BLaER1 treated with 17β-estradiol and CSF1 and Interleukin-3, amounts not matched to agents 10 nM and 100 nM (cell line): ENCODE results near the gene LTC4S.

Source experiments
- H3K27ac ChIP-seq, 11 experiments: shearing (Covaris generic); formaldehyde crosslinking; 2 replicates each; pipeline ENCODE4 v1.8.1; 2022
- H3K27me3 ChIP-seq, 11 experiments: shearing (Covaris generic); formaldehyde crosslinking; 2 replicates each; pipeline ENCODE4 v1.8.1; 2022
- H3K36me3 ChIP-seq, 11 experiments: shearing (Covaris generic); formaldehyde crosslinking; 2 replicates each; pipeline ENCODE4 v1.8.1; 2022
- H3K4me1 ChIP-seq, 10 experiments: shearing (Covaris generic); formaldehyde crosslinking; 2 replicates each; pipeline ENCODE4 v1.8.1; 2022
- H3K4me2 ChIP-seq, 11 experiments: shearing (Covaris generic); formaldehyde crosslinking; 2 replicates each; pipeline ENCODE4 v1.8.1; 2022
- H3K4me3 ChIP-seq, 10 experiments: shearing (Covaris generic); formaldehyde crosslinking; 2 replicates each; pipeline ENCODE4 v1.8.1; 2022
- H3K9ac ChIP-seq, 11 experiments: shearing (Covaris generic); formaldehyde crosslinking; 2 replicates each; pipeline ENCODE4 v1.8.1; 2022
- H3K9me3 ChIP-seq, 11 experiments: shearing (Covaris generic); formaldehyde crosslinking; replicated peaks in 1 of 11; 2 replicates each; pipeline ENCODE4 v1.8.1; 2022
- H4K20me1 ChIP-seq, 11 experiments: shearing (Covaris generic); formaldehyde crosslinking; 2 replicates each; pipeline ENCODE4 v1.8.1; 2022
- Cebpa-rat ChIP-seq, 11 experiments: shearing (Covaris generic); IDR thresholded peaks; 2 replicates each; pipeline ENCODE4 v1.8.1; 2022

The LTC4S gene

GRCh38 chr5:179827680-179828079, 33.9 kb downstream of the LTC4S start:
- H3K36me3 ChIP-seq, result peaks cover 94 to 100% (median 98%) of the 10 kb centered on the region in 11 experiments
- TF ChIP-seq Cebpa-rat (IDR thresholded peaks at IDR 0.05), result no peak
- H3K9ac ChIP-seq, result peak overlapping the region in 7 of 11 experiments; percentile 21 to 58 (median 46); a peak in 8 of 22 replicates
- H3K4me2 ChIP-seq, result peak overlapping the region; percentile 10 to 99 (median 35); a peak in 17 of 22 replicates
- peaks cover 39 to 100% (median 66%) of the 10 kb centered on the region in 11 experiments for H4K20me1 ChIP-seq
- H3K9me3 ChIP-seq, result peaks cover 0 to 30% (median 25%) of the 10 kb centered on the region in 11 experiments; a peak in 15 of 22 replicates
- no peak overlapping the region for H3K4me3 ChIP-seq
- peaks cover 17 to 66% (median 26%) of the 10 kb centered on the region in 10 experiments; a peak in 19 of 20 replicates for H3K4me1 ChIP-seq
- H3K27ac ChIP-seq, result peak overlapping the region in 7 of 11 experiments; percentile 29 to 60 (median 48); a peak in 11 of 22 replicates
- no peaks in the 10 kb centered on the region for H3K27me3 ChIP-seq

DNA sequence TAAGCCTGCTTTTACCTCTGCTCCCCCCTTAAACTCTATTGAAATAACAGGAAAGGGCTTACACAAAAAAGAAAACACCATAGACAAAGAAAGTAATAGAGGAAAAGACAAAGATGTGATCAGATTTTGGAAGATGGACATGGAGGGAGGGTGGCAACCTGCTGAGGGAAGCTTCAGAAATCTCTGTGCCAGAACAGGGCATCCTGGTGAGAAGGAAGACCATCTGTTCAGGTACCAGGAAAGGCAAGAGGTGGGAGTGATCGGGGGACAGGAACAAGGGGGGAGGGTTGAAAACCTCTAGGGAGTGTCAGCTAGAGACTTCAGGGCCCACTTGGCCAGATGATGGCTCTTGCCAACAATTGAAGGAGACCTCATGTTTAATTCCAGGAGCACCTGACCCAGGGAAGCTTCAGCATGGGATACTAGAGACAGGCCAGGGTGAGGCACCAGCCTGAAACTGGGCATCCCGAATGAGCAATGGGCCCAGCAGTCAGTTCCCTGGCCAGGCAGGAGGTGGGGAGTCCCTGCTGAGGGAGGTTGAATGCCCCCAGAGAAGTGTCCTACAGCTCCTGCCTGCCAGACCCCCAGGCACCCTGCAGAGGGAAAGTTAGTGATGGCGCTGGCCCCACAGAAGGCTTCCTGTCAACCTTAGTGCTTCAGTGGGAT, 35.1 kb downstream of the LTC4S start:
- H3K4me1 ChIP-seq, result peaks cover 13 to 54% (median 20%) of the 10 kb centered on the region in 10 experiments; a peak in 19 of 20 replicates
- peaks cover 0 to 42% (median 37%) of the 10 kb centered on the region in 11 experiments; a peak in 17 of 22 replicates for H3K9me3 ChIP-seq
- peaks cover 27 to 100% (median 64%) of the 10 kb centered on the region in 11 experiments for H4K20me1 ChIP-seq
- peak overlapping the region in 1 of 11 experiments; percentile 1; a peak in 1 of 22 replicates for H3K27ac ChIP-seq
- H3K9ac ChIP-seq, result peak overlapping the region in 2 of 11 experiments; percentile 17 to 28; a peak in 2 of 22 replicates
- peaks cover 94 to 100% (median 98%) of the 10 kb centered on the region in 11 experiments for H3K36me3 ChIP-seq
- TF ChIP-seq Cebpa-rat (IDR thresholded peaks at IDR 0.05), result no peak
- no peaks in the 10 kb centered on the region for H3K27me3 ChIP-seq
- H3K4me3 ChIP-seq, result no peak overlapping the region
- no peak overlapping the region for H3K4me2 ChIP-seq

- Histone ChIP-seq H3K36me3 (peaks cover 88 to 95% (median 92%) of the 10 kb centered on the region in 11 experiments), H3K4me3 (no peak overlapping the region), H4K20me1 (peaks cover 17 to 94% (median 54%) of the 10 kb centered on the region in 11 experiments), H3K4me2 (no peak overlapping the region), H3K9ac (no peak overlapping the region), H3K4me1 (peaks cover 13 to 44% (median 17%) of the 10 kb centered on the region in 10 experiments; a peak in 19 of 20 replicates), H3K27me3 (no peaks in the 10 kb centered on the region), H3K27ac (no peak overlapping the region), H3K9me3 (peaks cover 0 to 43% (median 38%) of the 10 kb centered on the region in 11 experiments; a peak in 17 of 22 replicates)
- no peak for TF ChIP-seq Cebpa-rat (IDR thresholded peaks at IDR 0.05)
These were observed 36.1 kb downstream of the LTC4S start for GRCh38 chr5:179829732-179830435.

DNA sequence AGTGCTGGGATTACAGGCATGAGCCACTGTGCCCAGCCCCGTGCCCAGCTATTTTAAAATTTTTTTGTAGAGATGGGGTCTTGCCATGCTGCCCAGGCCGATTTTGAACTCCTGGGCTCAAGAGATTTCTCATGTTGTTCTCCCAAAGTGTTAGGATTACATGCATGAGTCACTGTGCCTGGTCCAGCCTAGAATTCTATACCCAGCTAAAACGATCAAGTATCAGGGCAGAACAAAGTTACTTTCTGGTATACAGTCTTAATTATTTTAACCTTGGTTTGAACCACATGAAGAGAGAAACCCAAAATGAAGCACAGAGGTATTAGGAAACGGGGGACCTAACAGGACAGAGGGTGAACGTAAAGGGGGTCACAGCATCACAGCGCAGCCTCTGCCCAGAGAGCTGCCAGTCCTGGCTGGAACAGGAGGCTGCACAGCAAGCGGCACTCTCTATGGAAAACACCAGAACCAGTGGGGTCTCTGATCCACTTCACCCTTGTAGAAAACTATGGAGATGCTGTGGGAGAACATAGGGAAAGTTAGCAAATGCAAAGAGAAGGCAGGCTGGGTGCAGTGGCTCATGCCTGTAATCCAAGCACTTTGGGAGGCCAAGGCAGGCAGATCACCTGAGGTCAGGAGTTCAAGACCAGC, 37.2 kb downstream of the LTC4S start:
- peaks cover 13 to 34% (median 17%) of the 10 kb centered on the region in 10 experiments; a peak in 19 of 20 replicates for H3K4me1 ChIP-seq
- no peak overlapping the region for H3K4me3 ChIP-seq
- H3K27me3 ChIP-seq, result no peaks in the 10 kb centered on the region
- H3K36me3 ChIP-seq, result peaks cover 81 to 92% (median 87%) of the 10 kb centered on the region in 11 experiments
- no peak overlapping the region for H3K27ac ChIP-seq
- H3K9me3 ChIP-seq, result peaks cover 0 to 43% (median 38%) of the 10 kb centered on the region in 11 experiments; a peak in 17 of 22 replicates
- TF ChIP-seq Cebpa-rat (IDR thresholded peaks at IDR 0.05), result no peak
- no peak overlapping the region for H3K4me2 ChIP-seq
- peaks cover 10 to 91% (median 44%) of the 10 kb centered on the region in 11 experiments; a peak in 20 of 22 replicates for H4K20me1 ChIP-seq
- no peak overlapping the region for H3K9ac ChIP-seq

DNA sequence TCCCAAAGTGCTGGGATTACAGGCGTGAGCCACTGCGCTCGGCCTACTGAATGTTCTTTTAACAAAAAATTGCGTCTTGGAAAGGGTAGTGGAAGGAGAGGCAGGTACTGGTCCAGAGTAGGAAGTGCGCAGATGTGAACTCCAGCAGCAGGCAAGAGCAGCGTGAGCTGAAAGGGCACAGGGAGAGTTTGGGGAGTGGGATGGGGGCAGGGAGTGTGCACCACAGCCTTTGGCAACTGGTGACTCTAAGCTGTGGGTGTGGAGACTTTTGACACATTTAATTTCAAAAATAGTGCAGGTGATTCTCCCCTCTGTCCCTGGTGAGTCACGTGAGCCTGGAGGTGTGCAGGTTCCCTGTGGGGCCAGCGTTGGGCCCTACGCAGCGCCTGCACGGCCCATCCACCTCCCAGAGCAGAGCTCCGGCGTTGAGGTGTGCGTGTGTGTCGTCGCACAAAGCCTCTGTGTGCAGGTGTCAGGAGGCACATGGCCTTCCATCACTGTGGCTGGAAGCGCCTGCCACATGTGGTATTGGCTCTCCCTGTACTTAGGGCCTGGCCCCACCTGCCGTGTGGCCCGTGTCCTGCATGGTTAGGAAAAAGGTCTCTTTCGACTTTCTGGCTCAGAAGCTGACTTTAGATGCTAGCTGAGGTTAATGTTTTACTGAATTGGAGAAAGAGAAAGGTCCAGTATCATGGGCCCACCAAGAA, 38.4 kb downstream of the LTC4S start:
- H3K27ac ChIP-seq, result no peak overlapping the region

GRCh38 chr5:179833056-179833708, 39.4 kb downstream of the LTC4S start:
- peaks cover 84 to 92% (median 89%) of the 10 kb centered on the region in 11 experiments for H3K36me3 ChIP-seq
- H4K20me1 ChIP-seq, result peaks cover 19 to 91% (median 43%) of the 10 kb centered on the region in 11 experiments; a peak in 21 of 22 replicates
- H3K27ac ChIP-seq, result no peak overlapping the region
- peaks cover 0 to 43% (median 38%) of the 10 kb centered on the region in 11 experiments; a peak in 17 of 22 replicates for H3K9me3 ChIP-seq
- no peak overlapping the region for H3K4me3 ChIP-seq
- TF ChIP-seq Cebpa-rat (IDR thresholded peaks at IDR 0.05), result no peak
- no peak overlapping the region for H3K9ac ChIP-seq
- peaks cover 0 to 14% (median 8%) of the 10 kb centered on the region in 10 experiments; a peak in 9 of 20 replicates for H3K4me1 ChIP-seq
- no peak overlapping the region for H3K4me2 ChIP-seq
- H3K27me3 ChIP-seq, result no peaks in the 10 kb centered on the region

More for the DNA sequence above, 38.4 kb downstream of the LTC4S start:
- no peak for TF ChIP-seq Cebpa-rat (IDR thresholded peaks at IDR 0.05)
- no peak overlapping the region for H3K9ac ChIP-seq
- H3K9me3 ChIP-seq, result peaks cover 0 to 43% (median 38%) of the 10 kb centered on the region in 11 experiments; a peak in 17 of 22 replicates
- H3K36me3 ChIP-seq, result peaks cover 81 to 92% (median 88%) of the 10 kb centered on the region in 11 experiments
- H3K27me3 ChIP-seq, result no peaks in the 10 kb centered on the region
- peaks cover 7 to 24% (median 18%) of the 10 kb centered on the region in 10 experiments; a peak in 19 of 20 replicates for H3K4me1 ChIP-seq
- no peak overlapping the region for H3K4me2 ChIP-seq
- peaks cover 17 to 91% (median 43%) of the 10 kb centered on the region in 11 experiments; a peak in 21 of 22 replicates for H4K20me1 ChIP-seq
- H3K4me3 ChIP-seq, result no peak overlapping the region

GRCh38 chr5:179833709-179834070, 39.9 kb downstream of the LTC4S start:
- no peak for TF ChIP-seq Cebpa-rat (IDR thresholded peaks at IDR 0.05)
- Histone ChIP-seq H3K27me3 (no peaks in the 10 kb centered on the region), H3K27ac (no peak overlapping the region), H3K4me2 (no peak overlapping the region), H3K9ac (no peak overlapping the region), H3K36me3 (peaks cover 84 to 92% (median 89%) of the 10 kb centered on the region in 11 experiments), H3K9me3 (peaks cover 0 to 43% (median 38%) of the 10 kb centered on the region in 11 experiments; a peak in 17 of 22 replicates), H3K4me3 (no peak overlapping the region), H4K20me1 (peaks cover 19 to 91% (median 43%) of the 10 kb centered on the region in 11 experiments; a peak in 21 of 22 replicates), H3K4me1 (peaks cover 0 to 10% (median 6%) of the 10 kb centered on the region in 10 experiments; a peak in 8 of 20 replicates)
